K562 (cell line): ENCODE results near the gene APC2. TPM values are rescaled to one million over a fixed set of nuclear protein-coding genes. Genes with fewer than 3 reads are reported as not detected.

Experiments
- BCOR ChIP-seq: fragments of 450-650 bp; IDR thresholded peaks from 2 replicates; pipeline ENCODE4 v1.6.1; 2016
- BRD9 ChIP-seq: fragments of 450-650 bp; IDR thresholded peaks from 2 replicates; pipeline ENCODE4 v1.6.1; 2018; ENCODE audit warnings: low read depth; ENCODE audit not compliant: partially characterized antibody
- ESRRB ChIP-seq: fragments of 250-450 bp; sonication (Bioruptor Pico); IDR thresholded peaks from 2 replicates; pipeline ENCODE4 v1.5.0; 2020; ENCODE audit warnings: mild to moderate bottlenecking, moderate library complexity, borderline replicate concordance
- GTF2E2 ChIP-seq: fragments of 200-800 bp; sonication (Bioruptor generic); IDR thresholded peaks from 2 replicates; pipeline ENCODE4 v1.6.1; 2016; ENCODE audit warnings: missing genetic modification characterization, missing compliant biosample characterization
- MITF ChIP-seq: IDR thresholded peaks from 2 replicates; pipeline ENCODE4 v1.6.1; 2014; ENCODE audit warnings: antibody characterized with exemption
- PRPF4 ChIP-seq: fragments of 200-400 bp; formaldehyde crosslinking; IDR thresholded peaks from one replicate; pipeline ENCODE4 v1.6.1; 2017; ENCODE audit warnings: low read length, low read depth, mild to moderate bottlenecking; ENCODE audit not compliant: insufficient read depth, poor library complexity, severe bottlenecking
- RAD21 ChIP-seq, 2 experiments: fragments of 250-450 bp in 1 of 2; fragments of 450-650 bp in 1 of 2; sonication (Bioruptor Pico) in 1 of 2; formaldehyde crosslinking in 1 of 2; IDR thresholded peaks in 1 of 2; conservative IDR thresholded peaks in 1 of 2; 2 replicates each; pipeline versions ENCODE4 v1.4.0 to v1.8.0; 2020 to 2022; ENCODE audit warnings: mild to moderate bottlenecking in 2 of 2, moderate library complexity in 1 of 2
- RBM34 ChIP-seq: fragments of 200-400 bp; formaldehyde crosslinking; IDR thresholded peaks from 2 replicates; pipeline ENCODE4 v1.6.1; 2018; ENCODE audit warnings: low read length, borderline replicate concordance; ENCODE audit not compliant: insufficient read depth
- RBM39 ChIP-seq: fragments of 200-400 bp; formaldehyde crosslinking; optimal IDR thresholded peaks from 2 replicates; pipeline ENCODE3; 2018; ENCODE audit warnings: low read depth, low read length
- RFX5 ChIP-seq: IDR thresholded peaks from 2 replicates; pipeline ENCODE4 v1.6.1; 2011; ENCODE audit warnings: low read depth, mild to moderate bottlenecking, improper control_type of control experiment, low read length
- SMARCA5 ChIP-seq: fragments of 450-650 bp; IDR thresholded peaks from 2 replicates; pipeline ENCODE4 v1.6.1; 2016
- SREBF2 ChIP-seq: sonication (generic); formaldehyde crosslinking; IDR thresholded peaks from 2 replicates; pipeline ENCODE4 v1.4.0; 2020; ENCODE audit warnings: mild to moderate bottlenecking, missing genetic modification reagents
- TAF9B ChIP-seq: fragments of 450-650 bp; IDR thresholded peaks from 2 replicates; pipeline ENCODE4 v1.6.1; 2018; ENCODE audit warnings: mild to moderate bottlenecking; ENCODE audit not compliant: partially characterized antibody
- TARDBP ChIP-seq: fragments of 450-650 bp; IDR thresholded peaks from 2 replicates; pipeline ENCODE4 v1.6.1; 2016
- THRA ChIP-seq: fragments of 450-650 bp; IDR thresholded peaks from 2 replicates; pipeline ENCODE4 v1.6.1; 2017; ENCODE audit warnings: mild to moderate bottlenecking, moderate library complexity
- ZBTB8A ChIP-seq: fragments of 450-650 bp; IDR thresholded peaks from 2 replicates; pipeline ENCODE4 v1.6.1; 2018; ENCODE audit warnings: mild to moderate bottlenecking, moderate library complexity; ENCODE audit not compliant: partially characterized antibody
- ZNF407 ChIP-seq: fragments of 450-650 bp; IDR thresholded peaks from 2 replicates; pipeline ENCODE4 v1.6.1; 2016; ENCODE audit warnings: low read depth
- ZNF589 ChIP-seq: fragments of 200-800 bp; sonication (Bioruptor generic); IDR thresholded peaks from 2 replicates; pipeline ENCODE4 v1.6.1; 2016; ENCODE audit warnings: low read depth, missing genetic modification characterization, missing compliant biosample characterization
- ZSCAN29 ChIP-seq: fragments of 450-650 bp; IDR thresholded peaks from 2 replicates; pipeline ENCODE4 v1.6.1; 2017
- polyA plus RNA-seq, 8 experiments: library from polyadenylated mRNA; depleted of rRNA in 4 of 8; stranded (reverse) in 5 of 8; unstranded in 3 of 8; fragments of >200 nt; fragmentation: Nextera tagmentation in 2 of 8; fragmentation: Illumina TruSeq in 1 of 8; extraction: Ambion mirVana in 2 of 8; extraction: Trizol in 1 of 8; gene quantifications; 2 replicates each; pipeline versions ENCODE4 v1.2.1 to v1.2.3, GENCODE V29; 2011 to 2014; ENCODE audit warnings: inconsistent platforms in 1 of 8, missing spikeins in 1 of 8
- total RNA-seq, 7 experiments: library from RNA; depleted of rRNA in 6 of 7; stranded (reverse); fragments of >200 nt in 6 of 7; fragmentation: Illumina TruSeq in 2 of 7; extraction: Trizol in 2 of 7; gene quantifications; 2 replicates each; pipeline versions ENCODE4 v1.2.1 to v1.2.3, GENCODE V29; 2011 to 2021; ENCODE audit warnings: low replicate concordance in 1 of 7

APC2 gene
- total and polyA plus RNA-seq, 9 of the 15 experiments (the other 6 are each of a cell fraction or from before 2014, with no cell fraction given): 0.01 to 0.40 (median 0.05) TPM; not detected in 3

GRCh38 chr19:1401138-1401888 lies 48.6 kb upstream of the APC2 start, which contains the start of gene GAMT (continued):
- TF ChIP-seq ZNF589 (CRISPR knock-in tag): no peak
- TF ChIP-seq TARDBP: no peak
- TF ChIP-seq PRPF4: no peak
- TF ChIP-seq SMARCA5: no peak
- TF ChIP-seq MITF: no peak
- no peak for TF ChIP-seq RBM39
- no peak for TF ChIP-seq ZNF407
- TF ChIP-seq RAD21 (CRISPR knock-in tag; conservative IDR thresholded peaks at IDR 0.05 in 1 of 2, IDR thresholded peaks at IDR 0.05 in 1 of 2): no peak; a peak in 1 of 4 replicates
- no peak for TF ChIP-seq ZSCAN29
- TF ChIP-seq GTF2E2: no peak
- no peak for TF ChIP-seq RBM34
- TF ChIP-seq THRA: no peak
- no peak for TF ChIP-seq BCOR
- no peak for TF ChIP-seq ESRRB (CRISPR knock-in tag)
- no peak for TF ChIP-seq RFX5
- no peak for TF ChIP-seq ZBTB8A
- TF ChIP-seq BRD9: no peak
- no peak for TF ChIP-seq TAF9B
- TF ChIP-seq SREBF2: no peak
